Measurements from ENCODE around the gene CLEC1B. TPM values are rescaled to one million over a fixed set of nuclear protein-coding genes. Genes with fewer than 3 reads are reported as not detected.

CLEC1B gene
- total and polyA plus RNA-seq, 10 of the 15 experiments (the other 5 are each of a cell fraction or from before 2014, with no cell fraction given), result not detected

DNA sequence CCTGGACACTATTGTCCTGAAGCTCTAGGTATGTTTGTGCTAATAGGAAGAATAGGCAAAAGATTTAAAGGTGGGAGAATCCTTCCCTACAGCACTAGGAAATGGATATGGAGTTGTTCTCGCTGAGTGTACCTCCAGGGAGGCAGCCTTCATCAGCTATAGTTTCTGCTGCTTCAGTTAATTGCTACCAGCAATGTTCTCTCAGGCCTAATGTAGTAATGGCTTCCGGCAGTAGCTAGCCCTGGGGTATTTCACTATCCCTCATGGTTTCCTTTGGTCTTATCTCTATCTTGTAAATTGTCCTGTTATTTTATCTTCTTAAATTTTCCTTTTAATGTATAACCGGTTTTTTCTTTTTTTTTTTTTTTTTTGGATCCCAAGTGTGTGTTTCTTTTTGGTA is 37.0 kb downstream of the CLEC1B start:
- Histone ChIP-seq H3K9me3 (replicated peaks; ENCODE audit: control insufficient read depth, insufficient read depth, low read length) (no peaks in the 10 kb centered on the region), H3K4me3 (no peak overlapping the region), H3K79me2 (ENCODE audit: control insufficient read depth, insufficient read depth, low read length) (no peaks in the 10 kb centered on the region), H3K27ac (ENCODE audit: control insufficient read depth, insufficient read depth) (no peak overlapping the region), H3K36me3 (ENCODE audit: control insufficient read depth in 2 of 2, insufficient read depth in 2 of 2, low read length in 1 of 2) (no peaks in the 10 kb centered on the region), H4K20me1 (ENCODE audit: control insufficient read depth, insufficient read depth) (no peaks in the 10 kb centered on the region), H3K9ac (ENCODE audit: control insufficient read depth, insufficient read depth, low read length) (no peak overlapping the region), H3K4me1 (ENCODE audit: control insufficient read depth, insufficient read depth, low read length) (peaks cover 6% of the 10 kb centered on the region; the same call in 1 of the 2 replicates), H3K4me2 (ENCODE audit: control insufficient read depth, insufficient read depth) (no peak overlapping the region), H2AFZ (ENCODE audit: control insufficient read depth, low read depth, low read length) (no peak overlapping the region), H3K27me3 (replicated peaks in 1 of 2; ENCODE audit: control insufficient read depth in 2 of 2, insufficient read depth in 2 of 2, low read length in 1 of 2) (no peaks in the 10 kb centered on the region)
- ChIA-PET POLR2A (interaction anchor here (0.9 kb wide), 1 partner anchor 12 kb away, joined by 3 read pairs; no protein-coding TSS in a partner anchor), SMC1A (ENCODE audit: uncharacterized antibody, unreplicated experiment) (no interaction called here), RAD21 (ENCODE audit: unreplicated experiment) (interaction anchor here (0.7 kb wide), 1 partner anchor 31 kb away, joined by 3 read pairs; no protein-coding TSS in a partner anchor), CTCF (interaction anchor here (1.1 kb wide), 1 partner anchor 22 kb away, joined by 3 read pairs; no protein-coding TSS in a partner anchor)
- WGBS (ENCODE audit: insufficient coverage, insufficient replicate concordance, low lambda C conversion rate, missing lambda C conversion rate), result 76% methylated on average over 2 of the region's 3 CpGs
- DNase-seq (ENCODE audit: low read depth, low spot score) (no peak), ATAC-seq (no peak), FAIRE-seq (no peak)
- BruUV-seq (replicated peaks), result no TSS peak
- TF ChIP-seq ZNF217 (IDR thresholded peaks at IDR 0.05) (no peak), ZBED1 (IDR thresholded peaks at IDR 0.05; ENCODE audit: borderline replicate concordance) (no peak), CHD2 (IDR thresholded peaks at IDR 0.05; ENCODE audit: borderline replicate concordance, low read depth, low read length) (no peak), RFX5 (IDR thresholded peaks at IDR 0.05; ENCODE audit: low read depth, low read length) (no peak), TCF12 (IDR thresholded peaks at IDR 0.05; ENCODE audit: low read depth, low read length) (no peak), CREB1 (IDR thresholded peaks at IDR 0.05; ENCODE audit: low read depth) (no peak), CBX5 (IDR thresholded peaks at IDR 0.05; ENCODE audit: low read depth) (no peak), NR2C2 (IDR thresholded peaks at IDR 0.05; ENCODE audit: borderline replicate concordance, control insufficient read depth, insufficient read length, low read depth) (no peak), NBN (IDR thresholded peaks at IDR 0.05) (no peak), RAD21 (IDR thresholded peaks at IDR 0.05; ENCODE audit: insufficient read depth, low read depth, low read length) (no peak), POLR2AphosphoS2 (IDR thresholded peaks at IDR 0.05; ENCODE audit: low read depth, low read length) (no peak), POLR2AphosphoS5 (IDR thresholded peaks at IDR 0.05; ENCODE audit: low read length) (no peak), JUNB (IDR thresholded peaks at IDR 0.05) (no peak), BMI1 (IDR thresholded peaks at IDR 0.05; ENCODE audit: borderline replicate concordance) (no peak), MEF2A (IDR thresholded peaks at IDR 0.05; ENCODE audit: insufficient read depth, low read depth, low read length) (no peak), SIX5 (IDR thresholded peaks at IDR 0.05; ENCODE audit: low read depth, low read length, severe bottlenecking) (no peak)
- TF ChIP-seq, protein P1, sequence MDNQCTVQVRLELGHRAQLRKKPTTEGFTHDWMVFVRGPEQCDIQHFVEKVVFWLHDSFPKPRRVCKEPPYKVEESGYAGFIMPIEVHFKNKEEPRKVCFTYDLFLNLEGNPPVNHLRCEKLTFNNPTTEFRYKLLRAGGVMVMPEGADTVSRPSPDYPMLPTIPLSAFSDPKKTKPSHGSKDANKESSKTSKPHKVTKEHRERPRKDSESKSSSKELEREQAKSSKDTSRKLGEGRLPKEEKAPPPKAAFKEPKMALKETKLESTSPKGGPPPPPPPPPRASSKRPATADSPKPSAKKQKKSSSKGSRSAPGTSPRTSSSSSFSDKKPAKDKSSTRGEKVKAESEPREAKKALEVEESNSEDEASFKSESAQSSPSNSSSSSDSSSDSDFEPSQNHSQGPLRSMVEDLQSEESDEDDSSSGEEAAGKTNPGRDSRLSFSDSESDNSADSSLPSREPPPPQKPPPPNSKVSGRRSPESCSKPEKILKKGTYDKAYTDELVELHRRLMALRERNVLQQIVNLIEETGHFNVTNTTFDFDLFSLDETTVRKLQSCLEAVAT (IDR thresholded peaks at IDR 0.05), result no peak
- TF ChIP-seq, protein P2, sequence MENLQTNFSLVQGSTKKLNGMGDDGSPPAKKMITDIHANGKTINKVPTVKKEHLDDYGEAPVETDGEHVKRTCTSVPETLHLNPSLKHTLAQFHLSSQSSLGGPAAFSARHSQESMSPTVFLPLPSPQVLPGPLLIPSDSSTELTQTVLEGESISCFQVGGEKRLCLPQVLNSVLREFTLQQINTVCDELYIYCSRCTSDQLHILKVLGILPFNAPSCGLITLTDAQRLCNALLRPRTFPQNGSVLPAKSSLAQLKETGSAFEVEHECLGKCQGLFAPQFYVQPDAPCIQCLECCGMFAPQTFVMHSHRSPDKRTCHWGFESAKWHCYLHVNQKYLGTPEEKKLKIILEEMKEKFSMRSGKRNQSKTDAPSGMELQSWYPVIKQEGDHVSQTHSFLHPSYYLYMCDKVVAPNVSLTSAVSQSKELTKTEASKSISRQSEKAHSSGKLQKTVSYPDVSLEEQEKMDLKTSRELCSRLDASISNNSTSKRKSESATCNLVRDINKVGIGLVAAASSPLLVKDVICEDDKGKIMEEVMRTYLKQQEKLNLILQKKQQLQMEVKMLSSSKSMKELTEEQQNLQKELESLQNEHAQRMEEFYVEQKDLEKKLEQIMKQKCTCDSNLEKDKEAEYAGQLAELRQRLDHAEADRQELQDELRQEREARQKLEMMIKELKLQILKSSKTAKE (IDR thresholded peaks at IDR 0.05; ENCODE audit: low read depth, poor library complexity, severe bottlenecking), result no peak
- intact Hi-C loops (cut with micrococcal nuclease; ENCODE audit: unreplicated experiment), result no loop called here
- in situ Hi-C loops (cut with MboI), result no loop called here
